Stimulated activated CD8-positive, alpha-beta memory T cell treated with anti-CD3 and anti-CD28 coated beads, Interleukin-4, amount 100 ng/mL, for 4 hours (primary cell): ENCODE data around the gene KRR1.
A peak's percentile ranks its signal among the peaks of the same experiment; 100 is the strongest.

ENCODE experiments used
- DNase-seq, 2 donors: peaks; one replicate each; pipeline ENCODE4 v3.0.0-alpha.2; 2020; ENCODE audit warnings: low read depth in 2 of 2, low spot score in 1 of 2

The KRR1 gene

GRCh38 chr12:75511116-75512048, at the start of gene KRR1:
TSS of gene KRR1 (minus strand) at chr12:75511609. CDS start at chr12:75511597, 12 bp downstream.
- peak; percentile 76 to 81 for DNase-seq

- no peak for DNase-seq
Measured at GRCh38 chr12:75560167-75560566, 48.8 kb upstream of the KRR1 start.

DNA sequence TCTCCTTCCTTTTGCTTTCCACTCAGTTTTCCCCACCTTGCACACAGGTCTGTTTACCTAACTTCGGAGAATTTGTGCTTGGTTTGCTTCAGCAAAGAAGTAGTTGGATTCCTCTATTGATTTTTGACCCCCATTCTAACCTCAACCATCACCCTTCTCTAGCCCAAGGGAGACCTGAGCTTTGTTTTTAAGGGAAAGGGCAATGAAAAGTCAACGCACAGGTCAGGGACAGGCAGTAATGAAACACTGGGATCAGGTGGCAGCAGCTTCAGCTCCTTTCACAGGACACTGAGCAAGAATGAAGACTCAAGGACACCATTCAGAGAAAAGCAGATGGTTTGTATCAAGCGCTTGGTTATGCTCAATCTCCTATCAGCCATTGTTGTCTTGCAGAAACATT, 46.9 kb upstream of the KRR1 start:
- DNase-seq: no peak

DNA sequence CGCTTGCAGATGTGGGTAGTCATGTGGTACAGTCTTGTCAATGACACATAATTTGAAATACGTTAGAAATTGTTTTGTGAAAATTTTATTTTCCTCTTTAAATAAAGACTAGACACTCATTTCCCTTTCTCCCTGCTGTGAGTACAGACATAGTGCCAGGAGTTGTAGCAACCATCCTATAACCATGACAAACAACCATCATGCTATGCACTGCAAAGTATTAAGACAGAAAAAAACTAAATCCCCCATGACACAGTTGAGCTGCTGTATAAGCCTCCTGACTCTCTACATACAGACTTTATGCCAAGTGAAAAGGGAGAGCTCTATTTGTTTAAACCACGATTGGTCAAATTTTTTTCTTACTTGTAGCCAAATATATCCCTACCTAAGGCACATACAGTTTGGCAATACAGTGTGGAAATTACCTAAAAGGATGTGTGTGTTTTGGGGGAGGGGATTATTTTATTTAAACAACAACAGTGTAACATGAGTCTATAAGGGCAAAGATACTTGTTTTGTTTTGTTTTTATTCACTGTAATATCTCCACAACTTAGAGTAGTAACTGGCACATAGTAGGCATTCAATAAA, 45.0 kb upstream of the KRR1 start:
- no peak for DNase-seq

GRCh38 chr12:75554556-75554880, 43.1 kb upstream of the KRR1 start:
- no peak for DNase-seq

DNA sequence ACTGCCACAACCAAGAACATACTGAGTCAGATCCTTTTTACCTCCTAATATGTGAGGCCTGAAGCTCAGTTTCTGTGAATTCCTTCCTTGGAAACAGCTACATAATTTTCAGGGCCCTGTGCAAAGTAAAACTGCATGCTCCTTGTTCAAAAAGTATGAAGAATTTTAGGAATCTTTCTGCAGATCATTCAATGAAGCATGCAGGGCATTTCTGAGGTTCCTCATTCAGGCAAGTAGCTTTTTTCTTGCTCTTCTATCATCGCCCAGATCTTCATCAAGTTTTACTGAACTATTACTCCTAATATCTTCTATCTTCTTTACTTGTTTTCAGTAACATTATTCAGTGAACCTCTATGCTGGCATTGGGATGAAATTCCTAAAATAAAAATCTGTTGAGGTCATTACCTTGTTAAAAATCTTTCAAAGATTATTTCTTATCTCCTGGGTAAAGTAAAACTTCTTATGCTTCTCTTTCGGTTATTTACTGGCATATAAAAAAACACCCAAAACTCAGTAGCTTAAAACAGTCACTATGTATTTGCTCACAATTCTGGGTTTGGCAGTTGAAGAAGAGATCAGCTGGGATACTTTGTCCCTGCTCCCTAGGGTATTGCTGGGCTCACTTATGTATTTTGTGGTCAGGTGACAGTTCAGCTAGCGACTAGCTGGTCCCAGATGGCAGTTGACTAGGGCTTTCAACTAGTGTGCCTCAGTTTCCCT, 42.6 kb upstream of the KRR1 start:
- no peak for DNase-seq

GRCh38 chr12:75553398-75553797, 42.0 kb upstream of the KRR1 start:
- DNase-seq: no peak

DNA sequence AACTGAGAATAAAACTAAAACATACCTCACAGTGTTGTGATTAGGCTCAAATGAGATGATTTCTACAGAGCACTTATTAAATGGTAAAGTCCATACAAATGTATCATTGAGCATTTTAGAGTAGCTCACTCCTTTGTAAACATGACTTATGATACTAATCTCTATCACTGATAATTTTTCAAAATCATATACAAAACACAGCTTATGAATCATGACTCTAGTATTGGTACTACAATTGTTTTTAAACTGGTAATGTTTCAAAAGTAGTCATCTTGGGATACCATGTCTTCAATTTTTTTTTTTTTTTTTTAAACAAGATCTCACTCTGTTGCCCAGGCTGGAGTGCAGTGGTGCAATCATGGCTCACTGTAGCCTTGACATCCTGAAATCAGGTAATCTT, 40.1 kb upstream of the KRR1 start:
- DNase-seq: no peak

DNA sequence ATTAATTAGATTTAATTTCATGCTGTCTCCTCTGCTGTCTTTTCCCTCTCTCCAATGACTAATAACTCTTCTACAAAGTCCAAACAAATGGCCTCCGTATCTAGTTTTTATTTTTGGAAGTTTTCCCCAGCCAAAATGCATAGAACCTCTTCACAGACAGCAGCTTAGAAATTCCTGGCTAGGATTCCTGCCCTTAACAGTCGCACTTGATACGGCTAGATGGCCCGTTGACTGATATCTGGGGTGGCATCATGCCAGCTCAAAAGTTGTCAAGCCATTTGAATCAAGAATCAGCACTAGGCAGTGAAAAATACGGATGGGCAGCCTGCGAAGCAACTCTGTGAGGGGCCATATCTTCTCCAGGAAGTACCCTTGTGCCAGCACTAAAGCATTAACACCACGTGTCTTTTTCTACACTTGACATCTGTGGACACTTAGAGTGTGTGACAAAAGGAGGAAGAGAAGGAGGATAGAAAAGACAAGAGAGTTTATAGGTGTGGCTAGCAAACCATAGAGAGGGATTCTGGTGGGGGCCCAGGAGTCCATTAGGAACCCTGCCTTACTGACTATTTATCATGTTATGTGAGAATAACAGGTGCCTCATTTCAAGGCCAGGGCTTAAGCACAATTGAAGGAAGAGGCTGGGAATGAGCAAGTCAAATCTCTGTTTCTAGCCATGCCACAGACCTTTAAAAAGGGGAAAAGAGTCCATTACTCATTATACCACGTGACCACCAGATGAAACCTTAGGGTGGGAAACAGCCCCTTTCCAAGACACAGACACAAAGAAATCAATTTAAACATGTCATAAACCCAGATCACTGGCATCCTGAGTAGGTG, 39.2 kb upstream of the KRR1 start:
- DNase-seq: no peak

GRCh38 chr12:75549989-75550388, 38.6 kb upstream of the KRR1 start:
- DNase-seq: no peak

DNA sequence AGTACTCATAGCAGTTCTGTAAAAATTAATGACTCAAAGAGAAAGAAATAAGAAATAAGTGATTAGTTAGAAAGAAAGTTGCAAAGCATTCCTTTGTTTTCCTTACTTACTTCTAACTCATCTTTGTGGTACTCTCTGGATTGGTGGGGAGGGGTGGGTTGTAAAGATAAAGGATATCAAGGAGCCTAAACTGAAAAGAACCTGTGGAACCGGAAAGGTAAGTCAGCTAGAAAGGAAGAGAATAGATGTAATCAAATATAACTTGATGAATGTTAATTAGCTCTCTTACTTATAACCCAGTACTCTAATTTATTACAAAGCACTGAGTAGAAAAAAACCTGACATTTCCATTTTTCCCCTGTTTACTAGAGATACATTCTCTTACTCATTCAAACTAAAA, 37.5 kb upstream of the KRR1 start:
- DNase-seq: no peak

DNA sequence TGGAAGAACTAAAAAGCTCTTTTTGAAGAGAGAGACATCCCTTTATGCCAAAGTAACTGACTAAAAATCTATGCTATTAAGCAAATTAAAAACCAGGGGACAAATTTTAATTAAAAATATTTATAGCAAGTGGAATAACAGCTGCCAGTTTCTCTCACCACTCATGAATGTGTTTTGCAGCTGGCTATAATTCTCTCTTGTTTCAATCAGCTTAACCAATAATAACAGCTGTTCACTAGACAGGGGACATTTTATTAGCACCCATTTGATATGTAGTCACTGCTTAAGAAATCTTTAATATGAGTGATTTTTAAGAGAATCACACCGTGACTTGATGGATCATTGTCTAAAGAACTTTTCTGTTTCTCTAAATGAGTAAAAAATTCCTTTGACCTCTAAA, 34.2 kb upstream of the KRR1 start:
- no peak for DNase-seq

DNA sequence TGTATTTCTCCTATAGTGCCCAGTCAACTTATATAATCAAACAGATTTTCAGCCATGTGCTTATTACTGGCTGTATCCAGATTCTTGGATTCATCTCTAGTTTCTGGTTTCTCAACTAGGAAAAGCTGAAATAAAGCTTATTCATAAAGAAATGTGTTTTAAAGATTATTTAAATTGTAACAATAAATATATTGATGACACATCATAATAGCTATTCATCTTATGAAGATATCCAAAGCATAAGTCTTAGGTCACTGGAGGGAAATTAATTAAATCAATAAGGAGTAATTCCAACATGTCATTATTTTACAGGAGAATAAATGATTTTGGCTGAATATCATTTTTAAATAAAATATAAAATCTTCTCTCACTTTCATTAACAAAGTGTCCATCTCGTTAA, 32.1 kb upstream of the KRR1 start:
- no peak for DNase-seq

DNA sequence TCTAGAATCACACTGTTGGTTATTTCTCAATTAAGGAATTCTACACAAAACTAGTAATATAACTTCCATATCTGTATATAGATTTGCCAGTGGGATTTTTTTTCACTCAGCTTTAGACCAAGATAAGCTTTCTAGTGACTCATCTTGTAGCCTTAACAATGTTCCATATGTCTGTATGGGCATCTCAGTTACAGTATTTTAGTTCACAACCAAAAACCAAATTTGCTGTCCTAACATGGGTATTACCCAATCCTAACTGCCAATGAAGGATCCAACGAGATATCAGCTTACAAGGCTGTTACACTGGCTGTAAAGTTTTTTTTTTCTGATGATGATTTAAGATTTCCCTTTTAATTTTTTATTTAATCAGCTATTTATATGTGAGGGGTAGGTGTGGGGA, 31.5 kb upstream of the KRR1 start:
- DNase-seq: no peak

DNA sequence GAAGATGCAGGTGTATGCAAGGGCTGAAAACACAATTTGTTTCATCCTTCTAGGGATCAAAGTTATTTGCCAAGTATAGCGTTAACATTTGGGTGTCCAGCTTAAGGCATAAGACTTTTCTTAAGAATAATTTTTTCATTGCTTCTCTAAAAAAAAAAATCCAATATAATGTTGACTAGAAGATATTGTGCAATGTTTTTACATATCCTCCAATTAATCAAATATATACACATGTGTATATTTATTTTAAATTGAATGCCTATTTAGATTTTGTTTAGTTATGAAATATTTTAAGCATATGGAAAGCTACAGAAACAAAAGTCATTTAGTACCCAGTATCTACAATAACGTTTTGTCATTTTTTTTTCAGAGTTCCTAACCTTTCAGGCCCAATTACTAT, 28.5 kb upstream of the KRR1 start:
- no peak for DNase-seq

- DNase-seq: no peak
Measured at GRCh38 chr12:75533239-75533638, 21.8 kb upstream of the KRR1 start.

GRCh38 chr12:75529826-75530225, 18.4 kb upstream of the KRR1 start:
- DNase-seq: no peak

GRCh38 chr12:75529316-75529715, 17.9 kb upstream of the KRR1 start:
- no peak for DNase-seq

DNA sequence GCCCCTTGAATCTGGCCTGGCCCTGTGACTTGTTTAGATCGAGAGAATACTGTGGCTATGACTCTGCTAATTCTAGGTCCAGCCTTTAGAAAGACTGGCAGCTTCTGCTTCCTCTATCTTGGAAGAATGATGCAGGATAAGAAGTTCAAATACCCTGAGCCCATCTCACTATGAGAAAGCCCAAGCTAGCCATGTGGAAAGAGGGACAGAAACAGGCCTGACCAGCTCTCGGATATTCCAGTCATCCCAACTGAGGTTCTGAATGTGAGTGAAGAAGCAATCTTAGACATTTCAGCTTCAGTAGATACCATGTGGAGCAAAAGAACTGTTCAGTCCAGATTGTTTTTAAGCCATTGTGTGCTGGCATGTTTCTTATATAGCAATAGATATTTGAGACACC, 17.3 kb upstream of the KRR1 start:
- no peak for DNase-seq

DNA sequence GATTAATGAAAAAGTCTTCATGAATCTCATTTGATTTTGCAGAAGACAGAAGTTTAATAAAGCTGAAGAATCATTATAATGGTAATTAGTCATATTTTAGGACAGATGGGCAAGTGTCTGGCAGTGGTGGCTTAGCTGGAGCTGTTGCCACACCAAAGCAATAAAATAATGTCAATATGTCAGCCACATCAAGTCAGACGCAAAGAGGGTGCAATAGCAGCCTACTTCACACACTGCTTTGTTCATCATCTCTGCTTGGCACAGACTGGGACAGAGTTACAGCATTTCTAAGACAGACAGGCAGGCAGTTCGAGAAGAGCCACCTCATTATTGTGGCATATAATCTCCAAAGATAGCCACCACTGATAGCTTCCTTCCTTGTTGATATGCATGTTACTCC, 16.9 kb upstream of the KRR1 start:
- DNase-seq: no peak
